GM21515 (cell line): ENCODE results near the gene AHI1.

Source experiments
- ATAC-seq: cut with Tn5 transposase; IDR thresholded peaks from one replicate; pipeline ENCODE4 v1.9.1; 2021; ENCODE audit not compliant: unreplicated experiment

Gene AHI1

GRCh38 chr6:135464634-135465033 is 32.9 kb downstream of the AHI1 start:
- peak; percentile 72 for ATAC-seq

- no peak for ATAC-seq
Observed at GRCh38 chr6:135461208-135461607, 36.3 kb downstream of the AHI1 start.

DNA sequence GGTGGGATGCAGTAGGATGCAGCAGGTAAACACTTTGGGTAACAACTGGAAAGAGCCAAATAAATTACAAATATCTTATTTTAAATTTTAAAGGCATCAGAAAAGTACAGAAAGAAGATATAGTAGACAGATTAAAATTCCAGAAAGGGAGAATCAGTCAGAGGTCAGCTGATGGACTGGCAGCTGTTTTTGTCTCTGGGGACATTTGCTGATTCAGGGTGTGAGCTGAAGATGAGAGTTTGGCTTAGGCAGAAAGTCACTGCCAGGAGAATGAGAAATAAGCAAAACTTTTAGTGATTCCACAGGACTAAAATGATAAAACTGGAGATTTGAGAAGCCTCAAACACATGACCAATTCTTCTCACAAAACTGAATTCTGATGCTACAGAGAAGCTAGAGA is 39.5 kb downstream of the AHI1 start:
- no peak for ATAC-seq

GRCh38 chr6:135451617-135452190 is 45.8 kb downstream of the AHI1 start:
- no peak for ATAC-seq

- no peak for ATAC-seq
Observed at GRCh38 chr6:135449246-135449645, 48.3 kb downstream of the AHI1 start.

- peak; percentile 68 for ATAC-seq
Observed at GRCh38 chr6:135440087-135440792, 57.3 kb downstream of the AHI1 start.

GRCh38 chr6:135439549-135439948 is 58.0 kb downstream of the AHI1 start:
- no peak for ATAC-seq

DNA sequence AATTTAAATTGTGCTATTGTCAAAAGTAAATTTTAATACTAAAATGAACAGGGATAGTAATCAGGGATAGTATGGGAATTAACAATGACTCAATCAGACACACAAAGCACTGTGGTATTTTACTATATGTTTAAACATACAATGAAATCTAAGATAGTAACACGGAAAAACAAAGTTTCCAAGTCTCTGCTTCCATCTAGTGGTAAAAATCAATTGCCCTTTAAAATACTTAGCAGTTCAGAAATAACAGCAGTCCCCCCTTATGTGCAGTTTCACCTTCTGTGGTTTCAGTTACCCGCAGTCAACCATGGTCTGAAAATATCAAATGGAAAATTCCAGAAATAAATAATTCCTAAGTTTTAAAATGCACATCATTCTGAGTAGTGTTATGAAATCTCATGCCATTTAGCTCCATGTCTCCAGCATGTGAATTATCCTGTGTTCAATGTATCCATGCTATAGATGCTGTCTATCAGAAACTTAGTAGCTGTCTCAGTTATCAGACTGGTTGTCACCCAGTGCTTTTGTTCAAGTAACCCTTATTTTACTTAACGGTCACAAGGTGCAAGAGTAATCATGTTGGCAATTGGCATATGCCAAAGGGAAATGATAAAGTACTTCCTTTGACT is 58.5 kb downstream of the AHI1 start:
- ATAC-seq = peak; percentile 51

DNA sequence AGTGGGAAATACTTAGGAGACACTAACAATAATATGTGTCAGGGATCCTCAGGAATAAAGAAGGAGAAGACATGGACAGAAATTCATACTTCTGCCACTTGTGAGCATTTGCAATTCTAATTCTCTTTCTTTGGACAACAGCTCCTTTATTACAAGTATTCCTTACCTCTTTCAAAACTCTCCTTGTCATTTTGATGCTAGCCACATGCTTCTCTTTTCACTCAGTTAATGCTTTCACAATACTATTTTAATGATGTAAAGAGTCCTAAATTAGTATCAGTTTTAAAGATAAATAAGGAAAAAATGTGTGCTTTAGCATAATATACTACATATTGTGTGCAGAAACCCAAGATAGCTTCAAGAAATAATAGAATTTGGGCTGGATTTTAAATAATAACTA is 62.5 kb downstream of the AHI1 start:
- ATAC-seq = no peak

- peak; percentile 60 for ATAC-seq
Observed at GRCh38 chr6:135434095-135434494, 63.4 kb downstream of the AHI1 start.

DNA sequence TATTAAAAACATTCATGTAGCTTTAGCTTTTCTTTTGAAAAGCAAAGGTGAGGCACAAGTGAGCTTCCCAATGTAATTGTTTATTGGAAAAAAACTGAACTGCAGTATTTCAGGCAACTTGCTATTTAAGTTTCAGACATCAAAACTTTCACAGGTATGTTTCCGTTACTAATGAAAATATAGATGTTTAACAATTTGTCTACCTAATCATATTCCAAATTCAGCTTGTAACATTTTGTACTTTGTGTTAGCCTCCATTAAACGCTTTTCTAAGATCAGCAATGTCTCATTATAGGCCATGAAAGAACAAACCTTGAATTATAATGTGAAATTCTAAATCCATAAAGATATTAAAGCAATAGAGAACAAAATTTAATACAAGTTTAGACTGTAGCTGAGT is 69.5 kb downstream of the AHI1 start:
- ATAC-seq = no peak

- no peak for ATAC-seq
Observed at GRCh38 chr6:135426833-135427232, 70.7 kb downstream of the AHI1 start.

DNA sequence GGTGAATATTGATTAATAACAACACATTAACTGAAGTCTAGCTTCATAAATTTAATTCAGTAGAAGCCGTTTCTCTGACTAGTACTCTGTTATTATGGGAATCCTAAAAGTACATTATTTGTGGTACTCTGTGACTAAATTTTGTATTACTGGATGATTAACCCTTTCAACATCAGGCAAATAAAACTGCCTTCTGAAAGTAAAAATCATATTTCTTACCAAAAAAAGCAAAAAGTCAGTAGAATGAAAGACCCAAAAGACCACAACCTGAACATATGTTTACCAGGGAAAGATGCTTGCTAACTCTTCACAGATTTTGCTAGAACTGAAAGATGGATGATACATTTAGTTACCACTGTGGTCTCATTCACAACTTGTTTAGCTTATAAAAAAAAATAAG is 73.2 kb downstream of the AHI1 start:
- peak; percentile 37 for ATAC-seq

DNA sequence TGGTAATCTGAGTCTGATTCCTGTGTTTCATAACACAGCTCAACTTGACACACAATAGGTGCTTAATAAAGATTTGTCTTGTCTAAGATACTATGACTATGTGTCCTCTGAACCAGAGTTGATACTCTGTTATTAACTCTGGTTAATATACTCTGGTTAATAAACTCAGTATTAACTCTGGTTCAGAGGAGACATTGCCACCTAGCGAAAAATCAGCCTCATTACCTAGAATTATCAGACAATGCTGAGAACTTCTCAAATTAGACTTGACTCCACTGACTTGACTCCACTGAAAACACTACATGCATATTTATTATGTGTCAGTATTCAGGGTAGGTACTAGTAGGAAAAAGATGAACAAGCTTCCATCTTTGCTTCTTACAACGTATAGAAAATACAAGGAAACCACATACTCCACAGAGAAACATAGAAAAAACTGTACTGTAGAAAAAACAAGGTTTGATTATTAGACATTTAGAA is 73.9 kb downstream of the AHI1 start:
- ATAC-seq = peak; percentile 90

- no peak for ATAC-seq
Observed at GRCh38 chr6:135419162-135419561, 78.4 kb downstream of the AHI1 start.

- no peak for ATAC-seq
Observed at GRCh38 chr6:135418040-135418760, 79.3 kb downstream of the AHI1 start.

DNA sequence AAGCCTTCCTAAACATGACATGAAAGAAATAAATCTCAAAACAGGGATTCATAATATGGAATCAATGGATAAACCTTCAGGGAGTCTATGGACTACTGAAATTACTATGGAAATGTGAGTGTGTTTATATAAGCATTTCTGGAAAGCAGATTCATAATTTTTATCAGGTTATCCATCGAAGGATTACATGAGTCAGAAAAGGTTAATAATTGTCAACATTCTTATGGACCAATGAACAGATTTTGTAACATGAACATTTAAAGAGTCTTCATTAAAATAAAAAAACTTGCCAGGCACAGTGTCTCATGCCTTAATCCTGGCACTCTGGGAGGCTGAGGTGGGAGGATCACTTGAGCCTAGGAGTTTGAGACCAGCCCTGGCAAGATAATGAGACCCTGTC is 84.8 kb downstream of the AHI1 start:
- ATAC-seq = no peak

GRCh38 chr6:135411849-135412248 is 85.7 kb downstream of the AHI1 start:
- ATAC-seq = no peak

DNA sequence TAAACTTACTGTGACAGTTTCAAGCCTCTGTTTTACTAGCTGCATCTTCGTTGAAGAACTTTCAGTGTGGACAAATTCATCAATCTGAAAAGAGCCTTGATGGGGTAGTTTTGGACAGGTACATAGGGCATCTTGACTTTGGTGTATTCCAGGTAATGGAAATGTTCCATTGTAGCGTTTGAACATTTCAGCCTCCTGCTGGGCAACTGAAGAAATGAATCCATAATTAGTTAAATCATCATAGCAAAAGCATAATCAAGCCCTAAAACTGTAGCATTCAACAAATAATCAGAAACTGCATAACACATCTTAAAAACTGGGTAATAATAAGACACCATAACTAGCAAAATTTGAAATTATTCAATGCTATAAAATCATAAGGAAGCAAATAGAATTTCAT is 86.2 kb downstream of the AHI1 start:
- ATAC-seq = no peak

DNA sequence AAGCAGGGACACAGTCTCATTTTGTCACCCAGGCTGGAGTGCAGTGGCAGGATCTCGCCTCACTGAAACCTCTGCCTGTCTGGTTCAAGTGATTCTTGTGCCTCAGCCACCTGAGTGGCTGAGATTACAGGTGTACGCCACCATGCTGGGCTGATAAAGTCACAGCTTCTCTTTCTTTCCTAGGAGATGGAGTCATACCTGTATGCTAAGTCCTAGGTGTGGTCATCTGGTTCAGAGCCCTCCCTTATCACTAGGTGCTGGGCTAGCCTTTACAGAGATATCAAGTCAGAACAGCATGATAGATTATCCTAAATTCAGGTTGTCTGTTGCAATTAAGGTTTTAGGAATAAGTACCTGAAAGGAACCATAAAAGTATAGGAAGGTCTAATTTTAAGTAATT is 86.7 kb downstream of the AHI1 start:
- no peak for ATAC-seq

DNA sequence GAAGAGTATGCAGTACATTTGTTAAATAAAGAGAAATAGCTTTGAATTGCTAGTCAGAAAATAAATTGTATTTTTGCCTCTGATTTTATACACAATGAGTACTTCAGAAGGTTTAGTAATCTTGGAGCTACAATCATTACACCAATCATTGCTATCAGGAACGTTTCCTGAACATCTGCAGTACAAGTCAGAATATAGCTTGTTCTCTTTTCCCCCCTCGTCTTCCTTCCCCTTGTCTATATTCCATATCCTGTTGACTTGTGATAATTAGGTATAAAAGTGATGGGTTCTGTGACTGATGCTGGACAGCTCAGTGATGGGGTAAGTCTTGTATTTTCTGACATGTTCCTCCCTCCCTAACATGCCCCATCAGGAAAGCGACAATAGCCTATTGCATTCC is 94.0 kb downstream of the AHI1 start:
- ATAC-seq = no peak

DNA sequence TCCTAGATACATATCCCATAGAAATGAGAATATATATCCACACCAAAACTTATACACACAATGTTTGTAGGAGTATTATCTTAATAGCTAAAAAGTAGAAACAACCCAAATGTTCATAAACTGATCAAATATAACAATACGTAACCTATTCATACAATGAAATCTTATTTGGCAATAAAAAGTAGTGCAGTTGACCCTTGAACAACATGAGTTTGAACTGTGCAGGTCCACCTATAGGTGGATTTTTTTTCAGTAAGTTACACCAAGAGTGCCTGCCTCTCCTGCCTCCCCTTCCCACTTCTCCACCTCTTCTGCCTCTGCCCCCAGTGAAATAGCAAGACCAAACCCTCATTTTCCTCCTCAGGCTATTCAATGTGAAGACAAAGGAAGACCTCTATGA is 95.2 kb downstream of the AHI1 start:
- no peak for ATAC-seq
